Astrocyte (in vitro differentiated cells and primary cell): Measurements from ENCODE around the gene WIPF3. TPM values are rescaled to one million over a fixed set of nuclear protein-coding genes. Genes with fewer than 3 reads are reported as not detected.

Experiments
- DNase-seq: peaks from one replicate; pipeline ENCODE4 v3.0.0-alpha.2; 2010; ENCODE audit warnings: low read depth
- FAIRE-seq: peaks from 2 replicates; lab custom pipeline; 2011; peaks lifted over from hg19 to GRCh38; lab: Jason Lieb, UNC
- H2AFZ ChIP-seq: 2 replicates; pipeline ENCODE4 v1.6.0; 2012; ENCODE audit warnings: low read depth, low read length, inconsistent platforms
- H3K27ac ChIP-seq: 2 replicates; pipeline ENCODE4 v1.5.1; 2011; ENCODE audit warnings: low read depth, low read length, inconsistent platforms
- H3K27me3 ChIP-seq: 2 replicates; pipeline ENCODE4 v1.6.0; 2011; ENCODE audit warnings: low read length, inconsistent platforms; ENCODE audit not compliant: insufficient read depth
- H3K36me3 ChIP-seq: 2 replicates; pipeline ENCODE4 v1.5.1; 2011; ENCODE audit warnings: low read length, inconsistent platforms; ENCODE audit not compliant: insufficient read depth
- H3K4me1 ChIP-seq: 2 replicates; pipeline ENCODE4 v1.5.1; 2011; ENCODE audit warnings: low read length, inconsistent platforms; ENCODE audit not compliant: insufficient read depth
- H3K4me2 ChIP-seq: 2 replicates; pipeline ENCODE4 v1.6.0; 2012; ENCODE audit warnings: low read length, inconsistent platforms
- H3K4me3 ChIP-seq: 2 replicates; pipeline ENCODE4 v1.5.1; 2011; ENCODE audit warnings: low read depth, mild to moderate bottlenecking, low read length, inconsistent platforms; ENCODE audit not compliant: insufficient read depth
- H3K79me2 ChIP-seq: 2 replicates; pipeline ENCODE4 v1.6.0; 2012; ENCODE audit warnings: mild to moderate bottlenecking, low read length, inconsistent platforms; ENCODE audit not compliant: insufficient read depth
- H3K9ac ChIP-seq: 2 replicates; pipeline ENCODE4 v1.6.0; 2012; ENCODE audit warnings: mild to moderate bottlenecking, low read length, inconsistent platforms
- H3K9me3 ChIP-seq: 2 replicates; pipeline ENCODE4 v1.5.1; 2012; ENCODE audit warnings: low read depth, mild to moderate bottlenecking, low read length, inconsistent platforms; ENCODE audit not compliant: insufficient read depth
- H4K20me1 ChIP-seq: 2 replicates; pipeline ENCODE4 v1.6.0; 2012; ENCODE audit warnings: low read length, inconsistent platforms; ENCODE audit not compliant: insufficient read depth
- H3K27ac Mint-ChIP-seq: one replicate; pipeline ENCODE4 v1.8.0; 2021; ENCODE audit warnings: mild to moderate bottlenecking, mixed read lengths; ENCODE audit not compliant: unreplicated experiment
- H3K27me3 Mint-ChIP-seq: one replicate; pipeline ENCODE4 v1.8.0; 2021; ENCODE audit warnings: low read depth, mixed read lengths; ENCODE audit not compliant: unreplicated experiment
- H3K36me3 Mint-ChIP-seq: one replicate; pipeline ENCODE4 v1.8.0; 2021; ENCODE audit warnings: low read depth, mixed read lengths; ENCODE audit not compliant: unreplicated experiment
- H3K4me1 Mint-ChIP-seq: one replicate; pipeline ENCODE4 v1.8.0; 2021; ENCODE audit warnings: low read depth, mixed read lengths; ENCODE audit not compliant: unreplicated experiment
- H3K4me3 Mint-ChIP-seq: one replicate; pipeline ENCODE4 v1.8.0; 2021; ENCODE audit warnings: mild to moderate bottlenecking, moderate library complexity, mixed read lengths; ENCODE audit not compliant: unreplicated experiment
- H3K9me3 Mint-ChIP-seq: one replicate; pipeline ENCODE4 v1.8.0; 2021; ENCODE audit warnings: mild to moderate bottlenecking, mixed read lengths; ENCODE audit not compliant: unreplicated experiment
- EZH2 ChIP-seq: IDR thresholded peaks from 2 replicates; pipeline ENCODE4 v1.6.1; 2012; ENCODE audit warnings: mild to moderate bottlenecking, low read length, inconsistent platforms; ENCODE audit not compliant: insufficient read depth
- total RNA-seq: library from RNA; stranded (reverse); gene quantifications from 2 replicates; pipeline ENCODE4 v1.2.1, GENCODE V29; 2021
- TF ChIP-seq, protein P1 (sequence below): IDR thresholded peaks from 2 replicates; pipeline ENCODE4 v1.5.1; 2011; ENCODE audit warnings: low read depth, mild to moderate bottlenecking, inconsistent platforms, low read length, moderate library complexity; ENCODE audit not compliant: insufficient read depth

Gene WIPF3
- total RNA-seq, 1 donor from 2014 or later: 1.0 TPM

DNA sequence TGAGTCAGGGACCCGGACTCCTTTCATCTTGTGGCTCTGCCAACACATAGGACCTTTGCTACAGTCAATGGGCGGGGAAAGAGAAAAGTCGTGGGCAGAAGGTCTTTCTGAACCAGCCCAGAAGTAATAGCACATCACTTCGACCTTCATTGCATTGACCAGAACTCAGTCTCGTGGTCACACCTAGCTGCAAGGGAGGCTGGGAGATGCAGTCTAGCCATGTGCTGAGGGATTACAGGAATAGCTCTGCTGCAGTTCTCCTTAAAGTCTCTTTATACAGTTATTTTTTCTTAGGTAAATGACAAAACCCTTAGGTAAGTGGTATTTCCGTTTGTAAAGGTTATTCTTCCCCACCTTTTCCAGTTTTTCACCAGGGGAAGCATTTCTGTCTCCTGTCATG is 25.4 kb downstream of the WIPF3 start:
- H3K79me2 ChIP-seq: no peaks in the 10 kb centered on the region
- no peak for FAIRE-seq
- no peak overlapping the region for H3K4me2 ChIP-seq
- no peaks in the 10 kb centered on the region for H3K36me3 ChIP-seq
- H3K27ac Mint-ChIP-seq: no peak overlapping the region
- H3K9me3 ChIP-seq: no peaks in the 10 kb centered on the region
- peaks cover 6% of the 10 kb centered on the region for H3K9me3 Mint-ChIP-seq
- peaks cover 3% of the 10 kb centered on the region for H3K36me3 Mint-ChIP-seq
- TF ChIP-seq EZH2: no peak
- TF ChIP-seq, protein P1, sequence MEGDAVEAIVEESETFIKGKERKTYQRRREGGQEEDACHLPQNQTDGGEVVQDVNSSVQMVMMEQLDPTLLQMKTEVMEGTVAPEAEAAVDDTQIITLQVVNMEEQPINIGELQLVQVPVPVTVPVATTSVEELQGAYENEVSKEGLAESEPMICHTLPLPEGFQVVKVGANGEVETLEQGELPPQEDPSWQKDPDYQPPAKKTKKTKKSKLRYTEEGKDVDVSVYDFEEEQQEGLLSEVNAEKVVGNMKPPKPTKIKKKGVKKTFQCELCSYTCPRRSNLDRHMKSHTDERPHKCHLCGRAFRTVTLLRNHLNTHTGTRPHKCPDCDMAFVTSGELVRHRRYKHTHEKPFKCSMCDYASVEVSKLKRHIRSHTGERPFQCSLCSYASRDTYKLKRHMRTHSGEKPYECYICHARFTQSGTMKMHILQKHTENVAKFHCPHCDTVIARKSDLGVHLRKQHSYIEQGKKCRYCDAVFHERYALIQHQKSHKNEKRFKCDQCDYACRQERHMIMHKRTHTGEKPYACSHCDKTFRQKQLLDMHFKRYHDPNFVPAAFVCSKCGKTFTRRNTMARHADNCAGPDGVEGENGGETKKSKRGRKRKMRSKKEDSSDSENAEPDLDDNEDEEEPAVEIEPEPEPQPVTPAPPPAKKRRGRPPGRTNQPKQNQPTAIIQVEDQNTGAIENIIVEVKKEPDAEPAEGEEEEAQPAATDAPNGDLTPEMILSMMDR: no peak
- H3K27me3 Mint-ChIP-seq: peaks cover 3% of the 10 kb centered on the region
- no peak overlapping the region for H2AFZ ChIP-seq
- H3K4me1 Mint-ChIP-seq: no peaks in the 10 kb centered on the region
- no peak overlapping the region for H3K9ac ChIP-seq
- H3K4me3 Mint-ChIP-seq: no peak overlapping the region
- H4K20me1 ChIP-seq: no peaks in the 10 kb centered on the region
- no peak overlapping the region for H3K4me3 ChIP-seq
- no peaks in the 10 kb centered on the region for H3K4me1 ChIP-seq
- no peak for DNase-seq
- H3K27me3 ChIP-seq: peaks cover 2% of the 10 kb centered on the region
- no peak overlapping the region for H3K27ac ChIP-seq

GRCh38 chr7:29833929-29834328 is 27.6 kb downstream of the WIPF3 start:
- no peak overlapping the region for H3K9ac ChIP-seq
- Mint-ChIP-seq H3K27me3 (peaks cover 3% of the 10 kb centered on the region), H3K27ac (no peak overlapping the region), H3K4me1 (no peaks in the 10 kb centered on the region), H3K36me3 (peaks cover 3% of the 10 kb centered on the region), H3K4me3 (no peak overlapping the region), H3K9me3 (peaks cover 6% of the 10 kb centered on the region)
- H3K79me2 ChIP-seq: no peaks in the 10 kb centered on the region
- H3K4me3 ChIP-seq: no peak overlapping the region
- H3K4me1 ChIP-seq: no peaks in the 10 kb centered on the region
- no peaks in the 10 kb centered on the region for H3K9me3 ChIP-seq
- no peak for DNase-seq
- no peak for TF ChIP-seq EZH2
- TF ChIP-seq, protein P1: no peak
- no peak overlapping the region for H2AFZ ChIP-seq
- no peak for FAIRE-seq
- no peak overlapping the region for H3K27ac ChIP-seq
- peaks cover 2% of the 10 kb centered on the region for H3K27me3 ChIP-seq
- H3K4me2 ChIP-seq: no peak overlapping the region
- no peaks in the 10 kb centered on the region for H3K36me3 ChIP-seq
- H4K20me1 ChIP-seq: no peaks in the 10 kb centered on the region

GRCh38 chr7:29835718-29836117 is 29.4 kb downstream of the WIPF3 start:
- Mint-ChIP-seq H3K4me3 (no peak overlapping the region), H3K27me3 (peaks cover 7% of the 10 kb centered on the region), H3K36me3 (peaks cover 3% of the 10 kb centered on the region), H3K9me3 (peaks cover 6% of the 10 kb centered on the region), H3K27ac (no peak overlapping the region), H3K4me1 (peaks cover 5% of the 10 kb centered on the region)
- H3K79me2 ChIP-seq: no peaks in the 10 kb centered on the region
- H3K36me3 ChIP-seq: no peaks in the 10 kb centered on the region
- no peaks in the 10 kb centered on the region for H4K20me1 ChIP-seq
- no peaks in the 10 kb centered on the region for H3K9me3 ChIP-seq
- no peak for FAIRE-seq
- no peak for DNase-seq
- H3K27me3 ChIP-seq: peaks cover 2% of the 10 kb centered on the region
- no peak overlapping the region for H2AFZ ChIP-seq
- no peak overlapping the region for H3K4me3 ChIP-seq
- H3K27ac ChIP-seq: no peak overlapping the region
- no peaks in the 10 kb centered on the region for H3K4me1 ChIP-seq
- no peak overlapping the region for H3K9ac ChIP-seq
- no peak overlapping the region for H3K4me2 ChIP-seq
- TF ChIP-seq EZH2: no peak
- TF ChIP-seq, protein P1: no peak
